Vagina (tissue), 2 donors: ENCODE measurements around the gene DNMT3L.

Experiments
- POLR2AphosphoS5 ChIP-seq, 2 donors: sonication (generic); formaldehyde crosslinking; IDR thresholded peaks; one replicate each; pipeline ENCODE4 v1.9.0; 2017; ENCODE audit warnings: antibody characterized with exemption in 2 of 2, mild to moderate bottlenecking in 2 of 2, low read depth in 1 of 2; ENCODE audit not compliant: insufficient read depth in 1 of 2
- TF ChIP-seq, protein P1 (sequence below), 3 experiments: fragments of 450-650 bp in 2 of 3; fragments of 200-600 bp in 1 of 3; sonication (generic) in 1 of 3; IDR thresholded peaks; one replicate each; pipeline ENCODE4 v1.5.1; 2017 to 2019; ENCODE audit warnings: antibody characterized with exemption in 3 of 3, mild to moderate bottlenecking in 2 of 3, moderate library complexity in 2 of 3

DNA sequence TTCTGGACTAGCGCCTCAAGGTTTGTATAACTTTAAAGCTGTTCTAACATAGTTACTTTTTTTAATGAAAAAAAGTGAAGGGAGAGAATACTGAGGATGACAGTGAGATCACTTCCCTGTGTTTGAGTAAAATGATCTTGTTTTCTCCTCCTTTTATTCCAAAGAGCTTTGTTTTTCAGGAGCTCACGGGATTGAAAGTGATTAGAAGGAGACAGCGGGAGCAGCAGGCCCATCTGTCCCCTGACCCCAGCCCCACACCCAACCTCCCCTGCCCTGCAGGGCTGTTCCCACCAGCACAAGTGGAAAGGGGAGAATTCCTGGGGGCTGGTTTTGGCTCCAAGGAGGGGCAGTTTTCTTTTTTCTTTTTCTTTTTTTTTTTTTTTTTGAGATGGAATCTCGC, 2.1 kb upstream of the DNMT3L start:
- no peak for TF ChIP-seq POLR2AphosphoS5 (IDR thresholded peaks at IDR 0.05; ENCODE audit: insufficient read depth in 1 of 2, low read depth in 1 of 2)
- TF ChIP-seq, protein P1, sequence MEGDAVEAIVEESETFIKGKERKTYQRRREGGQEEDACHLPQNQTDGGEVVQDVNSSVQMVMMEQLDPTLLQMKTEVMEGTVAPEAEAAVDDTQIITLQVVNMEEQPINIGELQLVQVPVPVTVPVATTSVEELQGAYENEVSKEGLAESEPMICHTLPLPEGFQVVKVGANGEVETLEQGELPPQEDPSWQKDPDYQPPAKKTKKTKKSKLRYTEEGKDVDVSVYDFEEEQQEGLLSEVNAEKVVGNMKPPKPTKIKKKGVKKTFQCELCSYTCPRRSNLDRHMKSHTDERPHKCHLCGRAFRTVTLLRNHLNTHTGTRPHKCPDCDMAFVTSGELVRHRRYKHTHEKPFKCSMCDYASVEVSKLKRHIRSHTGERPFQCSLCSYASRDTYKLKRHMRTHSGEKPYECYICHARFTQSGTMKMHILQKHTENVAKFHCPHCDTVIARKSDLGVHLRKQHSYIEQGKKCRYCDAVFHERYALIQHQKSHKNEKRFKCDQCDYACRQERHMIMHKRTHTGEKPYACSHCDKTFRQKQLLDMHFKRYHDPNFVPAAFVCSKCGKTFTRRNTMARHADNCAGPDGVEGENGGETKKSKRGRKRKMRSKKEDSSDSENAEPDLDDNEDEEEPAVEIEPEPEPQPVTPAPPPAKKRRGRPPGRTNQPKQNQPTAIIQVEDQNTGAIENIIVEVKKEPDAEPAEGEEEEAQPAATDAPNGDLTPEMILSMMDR (IDR thresholded peaks at IDR 0.05) = no peak
